ENCODE data around the gene KRTAP4-11. TPM values are rescaled to one million over a fixed set of nuclear protein-coding genes. Genes with fewer than 3 reads are reported as not detected.
"Not testable (repeated sequence)": the region's sequence is repeated elsewhere in the genome, so short reads cannot be mapped to it uniquely, and the experiment has no call there.

KRTAP4-11 gene
- total and polyA plus RNA-seq, 2 experiments from 2014 or later, result not detected

DNA sequence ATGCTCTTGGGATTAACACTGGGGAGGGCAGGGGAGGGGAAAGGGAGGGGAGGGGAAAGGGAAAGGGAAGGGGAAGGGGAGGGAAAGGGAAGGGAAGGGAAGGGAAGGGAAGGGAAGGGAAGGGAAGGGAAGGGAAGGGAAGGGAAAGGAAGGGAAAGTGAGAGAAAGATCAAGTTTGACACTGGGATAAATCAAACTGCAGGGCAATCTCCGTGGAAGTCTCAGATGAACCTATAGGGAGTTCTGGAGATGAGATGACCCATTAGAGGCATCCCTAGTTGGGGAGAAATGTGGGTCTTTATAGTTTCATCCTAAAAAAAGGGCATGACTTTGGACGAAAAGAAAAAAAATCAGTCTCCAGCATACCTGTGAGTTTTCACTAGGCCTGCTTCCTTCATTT lies 3.6 kb upstream of the KRTAP4-11 start:
- Histone ChIP-seq H4K20me1 (ENCODE audit: insufficient read depth, poor library complexity, severe bottlenecking) (no peaks in the 10 kb centered on the region), H3K9me3 (ENCODE audit: low read depth) (no peaks in the 10 kb centered on the region), H3K27me3 (no peaks in the 10 kb centered on the region), H3K4me2 (no peak overlapping the region), H3K79me2 (no peaks in the 10 kb centered on the region), H3K9me2 (replicated peaks; ENCODE audit: insufficient read depth) (no peaks in the 10 kb centered on the region), H3K4me1 (ENCODE audit: insufficient read depth) (no peaks in the 10 kb centered on the region), H3K4me3 (no peak overlapping the region), H3K36me3 (replicated peaks; ENCODE audit: insufficient read depth, low read depth) (no peaks in the 10 kb centered on the region), H3K27ac (no peak overlapping the region), H2AFZ (no peak overlapping the region)
- TF ChIP-seq, protein P1, sequence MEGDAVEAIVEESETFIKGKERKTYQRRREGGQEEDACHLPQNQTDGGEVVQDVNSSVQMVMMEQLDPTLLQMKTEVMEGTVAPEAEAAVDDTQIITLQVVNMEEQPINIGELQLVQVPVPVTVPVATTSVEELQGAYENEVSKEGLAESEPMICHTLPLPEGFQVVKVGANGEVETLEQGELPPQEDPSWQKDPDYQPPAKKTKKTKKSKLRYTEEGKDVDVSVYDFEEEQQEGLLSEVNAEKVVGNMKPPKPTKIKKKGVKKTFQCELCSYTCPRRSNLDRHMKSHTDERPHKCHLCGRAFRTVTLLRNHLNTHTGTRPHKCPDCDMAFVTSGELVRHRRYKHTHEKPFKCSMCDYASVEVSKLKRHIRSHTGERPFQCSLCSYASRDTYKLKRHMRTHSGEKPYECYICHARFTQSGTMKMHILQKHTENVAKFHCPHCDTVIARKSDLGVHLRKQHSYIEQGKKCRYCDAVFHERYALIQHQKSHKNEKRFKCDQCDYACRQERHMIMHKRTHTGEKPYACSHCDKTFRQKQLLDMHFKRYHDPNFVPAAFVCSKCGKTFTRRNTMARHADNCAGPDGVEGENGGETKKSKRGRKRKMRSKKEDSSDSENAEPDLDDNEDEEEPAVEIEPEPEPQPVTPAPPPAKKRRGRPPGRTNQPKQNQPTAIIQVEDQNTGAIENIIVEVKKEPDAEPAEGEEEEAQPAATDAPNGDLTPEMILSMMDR (IDR thresholded peaks at IDR 0.05; ENCODE audit: poor library complexity), result no peak
- no peak for TF ChIP-seq EZH2phosphoT487 (IDR thresholded peaks at IDR 0.05; ENCODE audit: low read depth, severe bottlenecking, unreplicated experiment)
- no peak for TF ChIP-seq EZH2 (IDR thresholded peaks at IDR 0.05; ENCODE audit: borderline replicate concordance)
- DNase-seq (ENCODE audit: low spot score), result no peak
- WGBS (ENCODE audit: low lambda C conversion rate, missing lambda C conversion rate), result 96% methylated on average over 2 of the region's 2 CpGs

DNA sequence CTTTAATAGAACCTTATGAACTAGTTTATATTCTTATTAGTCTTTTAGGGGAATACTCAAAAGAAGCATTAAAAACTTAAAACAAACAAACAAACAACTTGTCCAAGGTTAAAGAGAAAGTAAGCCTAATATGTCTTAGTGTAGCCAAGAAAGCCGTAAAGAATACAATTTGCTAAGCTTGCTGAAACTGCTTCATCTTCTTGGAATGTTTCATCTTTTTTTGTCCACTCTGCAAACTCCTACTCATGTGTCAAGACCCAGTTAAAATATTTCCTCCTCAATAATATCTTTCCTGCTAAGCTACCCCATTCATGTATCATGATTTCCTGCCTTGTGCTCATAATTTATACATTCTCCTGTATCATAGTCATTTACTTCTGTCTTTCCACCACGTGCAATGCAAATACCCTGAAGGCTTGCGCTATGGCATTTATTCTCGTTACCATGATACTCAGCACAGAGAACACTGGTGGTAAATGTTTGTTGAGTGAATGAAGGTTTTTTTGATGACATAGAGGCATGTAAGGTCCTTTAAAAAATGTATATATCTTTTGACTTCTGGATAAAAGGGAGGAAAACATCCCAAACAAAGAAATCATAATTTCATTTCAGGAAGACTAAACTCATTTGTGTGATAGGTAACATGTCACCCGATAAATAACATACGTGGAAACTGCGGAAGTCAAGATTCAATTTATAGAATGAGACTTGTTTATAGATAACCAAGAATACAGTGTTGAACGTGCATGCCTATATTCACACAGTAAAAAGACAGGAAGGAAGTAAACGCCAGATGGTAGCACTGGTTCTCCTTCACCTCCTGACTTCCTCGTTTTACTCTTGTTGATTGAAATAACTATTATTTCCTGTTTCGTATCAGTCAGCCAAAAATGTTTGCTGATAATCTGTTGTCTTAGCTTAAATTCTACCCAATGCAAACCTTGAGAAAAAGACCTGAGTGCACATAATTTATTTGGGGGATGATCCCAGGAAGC lies 1.8 kb upstream of the KRTAP4-11 start:
- H3K27me3 ChIP-seq; H3K4me3 ChIP-seq; DNase-seq (ENCODE audit: low spot score); H3K4me1 ChIP-seq (ENCODE audit: insufficient read depth); H4K20me1 ChIP-seq (ENCODE audit: insufficient read depth, poor library complexity, severe bottlenecking); H3K79me2 ChIP-seq; H3K36me3 ChIP-seq (replicated peaks; ENCODE audit: insufficient read depth, low read depth); H2AFZ ChIP-seq; H3K9me2 ChIP-seq (replicated peaks; ENCODE audit: insufficient read depth); H3K4me2 ChIP-seq; H3K27ac ChIP-seq; H3K9me3 ChIP-seq (ENCODE audit: low read depth): not testable (repeated sequence)
- 79% methylated on average over 11 of the region's 11 CpGs for WGBS (ENCODE audit: low lambda C conversion rate, missing lambda C conversion rate)

DNA sequence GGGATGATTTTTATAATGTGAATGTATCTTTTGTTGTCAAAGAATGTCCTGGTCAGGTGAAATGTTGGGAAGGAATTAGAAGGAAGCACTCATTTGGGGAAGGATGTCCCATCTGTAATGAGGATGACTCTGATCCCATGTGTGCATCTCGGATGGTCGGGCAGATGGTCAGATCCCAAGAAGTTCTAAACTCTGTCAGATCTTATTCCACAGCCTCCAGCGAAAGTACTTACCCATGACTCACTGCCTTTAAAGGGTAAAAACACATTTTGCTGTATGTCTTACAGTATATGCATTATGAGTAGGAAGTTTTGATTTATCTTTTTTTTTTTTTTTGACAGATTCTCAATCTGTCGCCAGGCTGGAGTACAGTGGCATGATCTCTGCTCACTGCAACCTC lies 548 bp upstream of the KRTAP4-11 start:
- H4K20me1 ChIP-seq (ENCODE audit: insufficient read depth, poor library complexity, severe bottlenecking), result no peaks in the 10 kb centered on the region
- H3K9me2 ChIP-seq (replicated peaks; ENCODE audit: insufficient read depth), result no peaks in the 10 kb centered on the region
- no peaks in the 10 kb centered on the region for H3K36me3 ChIP-seq (replicated peaks; ENCODE audit: insufficient read depth, low read depth)
- no peaks in the 10 kb centered on the region for H3K9me3 ChIP-seq (ENCODE audit: low read depth)
- 97% methylated on average over 4 of the region's 4 CpGs for WGBS (ENCODE audit: low lambda C conversion rate, missing lambda C conversion rate)
- no peak overlapping the region for H3K27ac ChIP-seq
- no peaks in the 10 kb centered on the region for H3K27me3 ChIP-seq
- no peak overlapping the region for H2AFZ ChIP-seq
- no peak for DNase-seq (ENCODE audit: low spot score)
- TF ChIP-seq EZH2phosphoT487 (IDR thresholded peaks at IDR 0.05; ENCODE audit: low read depth, severe bottlenecking, unreplicated experiment), result no peak
- no peak for TF ChIP-seq EZH2 (IDR thresholded peaks at IDR 0.05; ENCODE audit: borderline replicate concordance)
- TF ChIP-seq, protein P1 (IDR thresholded peaks at IDR 0.05; ENCODE audit: poor library complexity), result no peak
- H3K4me1 ChIP-seq (ENCODE audit: insufficient read depth), result no peaks in the 10 kb centered on the region
- H3K79me2 ChIP-seq, result no peaks in the 10 kb centered on the region
- no peak overlapping the region for H3K4me2 ChIP-seq
- no peak overlapping the region for H3K4me3 ChIP-seq

DNA sequence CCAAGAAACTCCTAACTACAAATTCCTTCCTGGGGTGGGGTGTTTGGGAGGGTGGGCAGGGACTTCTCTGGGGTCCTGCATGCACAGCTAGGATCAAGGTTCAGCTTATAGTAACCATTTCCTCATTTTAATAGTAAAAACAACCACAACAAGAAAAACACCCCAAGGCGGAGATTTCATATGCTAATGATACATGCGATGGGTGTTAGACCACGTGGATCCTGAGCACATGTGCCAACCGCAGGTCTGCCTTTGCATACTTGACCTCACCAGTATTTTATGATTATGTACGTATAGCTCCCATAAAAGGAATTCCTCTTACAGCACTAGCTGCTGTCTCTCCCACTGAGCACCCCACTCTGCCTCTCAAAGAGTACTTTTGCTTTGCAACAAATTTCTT lies 1.9 kb downstream of the KRTAP4-11 start:
- no peaks in the 10 kb centered on the region for H3K27me3 ChIP-seq
- no peak overlapping the region for H3K4me3 ChIP-seq
- no peaks in the 10 kb centered on the region for H3K9me2 ChIP-seq (replicated peaks; ENCODE audit: insufficient read depth)
- TF ChIP-seq, protein P1 (IDR thresholded peaks at IDR 0.05; ENCODE audit: poor library complexity), result no peak
- no peak for TF ChIP-seq EZH2phosphoT487 (IDR thresholded peaks at IDR 0.05; ENCODE audit: low read depth, severe bottlenecking, unreplicated experiment)
- no peak for TF ChIP-seq EZH2 (IDR thresholded peaks at IDR 0.05; ENCODE audit: borderline replicate concordance)
- no peaks in the 10 kb centered on the region for H3K4me1 ChIP-seq (ENCODE audit: insufficient read depth)
- no peak overlapping the region for H3K27ac ChIP-seq
- no peak overlapping the region for H3K4me2 ChIP-seq
- H3K9me3 ChIP-seq (ENCODE audit: low read depth), result no peaks in the 10 kb centered on the region
- no peak for DNase-seq (ENCODE audit: low spot score)
- H3K36me3 ChIP-seq (replicated peaks; ENCODE audit: insufficient read depth, low read depth), result no peaks in the 10 kb centered on the region
- 72% methylated on average over 5 of the region's 5 CpGs for WGBS (ENCODE audit: low lambda C conversion rate, missing lambda C conversion rate)
- no peaks in the 10 kb centered on the region for H3K79me2 ChIP-seq
- H2AFZ ChIP-seq, result no peak overlapping the region
- H4K20me1 ChIP-seq (ENCODE audit: insufficient read depth, poor library complexity, severe bottlenecking), result no peaks in the 10 kb centered on the region

Measured in hepatocyte (in vitro differentiated cells).